Stimulated activated memory B cell treated with anti-CD40 and anti-IgM and Interleukin-4, amounts not matched to agents 10 μg/mL and 1 μg/mL and 100 μg/mL, for 72 hours (primary cell): ENCODE data around the gene CELSR3.

Source experiments
- ATAC-seq: fragments of 150-1000 bp; cut with Tn5 transposase; 2 replicates; pipeline ENCODE4 v1.10.0; 2021
- H3K27ac Mint-ChIP-seq: one replicate; pipeline ENCODE4 v1.8.0; 2022; ENCODE audit warnings: mild to moderate bottlenecking, mixed read lengths
- H3K27me3 Mint-ChIP-seq: one replicate; pipeline ENCODE4 v1.8.0; 2022; ENCODE audit warnings: mixed read lengths
- H3K36me3 Mint-ChIP-seq: one replicate; pipeline ENCODE4 v1.8.0; 2022; ENCODE audit warnings: mixed read lengths
- H3K4me1 Mint-ChIP-seq: one replicate; pipeline ENCODE4 v1.8.0; 2022; ENCODE audit warnings: mixed read lengths
- H3K4me3 Mint-ChIP-seq: one replicate; pipeline ENCODE4 v1.8.0; 2022; ENCODE audit warnings: mild to moderate bottlenecking, moderate library complexity, mixed read lengths
- H3K9me3 Mint-ChIP-seq: one replicate; pipeline ENCODE4 v1.8.0; 2022; ENCODE audit warnings: mixed read lengths

CELSR3 gene

DNA sequence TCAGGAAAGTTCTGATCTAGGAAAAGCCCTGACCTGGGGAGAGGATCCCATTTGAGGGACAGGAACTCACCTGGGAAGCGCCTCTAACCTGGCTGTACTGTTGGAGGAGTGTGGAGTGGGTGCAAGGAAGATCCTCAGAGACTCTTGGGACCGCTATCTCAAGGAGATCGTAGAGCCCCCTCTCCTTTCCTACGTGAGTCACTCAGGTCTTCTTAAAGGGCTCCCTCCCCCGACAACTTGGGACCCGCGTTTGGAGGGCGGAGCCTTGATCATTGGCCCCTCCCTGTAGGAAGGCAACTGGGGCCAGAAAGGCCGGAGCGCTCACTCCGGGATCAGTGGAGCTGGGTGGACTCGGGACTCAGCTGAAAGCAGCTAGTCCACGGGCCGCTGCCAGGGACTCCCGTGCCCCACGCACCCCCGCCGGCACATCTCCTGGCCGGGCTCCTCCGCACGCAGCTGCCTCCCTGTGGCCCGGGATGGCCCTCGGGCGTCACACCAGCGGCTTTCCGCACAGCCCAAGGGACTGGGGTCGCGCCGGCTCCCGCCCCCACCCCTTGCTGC is 27.9 kb downstream of the CELSR3 start:
- ATAC-seq, result peak; percentile 52
- H3K27ac Mint-ChIP-seq, result peak overlapping the region; percentile 81
- no peaks in the 10 kb centered on the region for H3K9me3 Mint-ChIP-seq

DNA sequence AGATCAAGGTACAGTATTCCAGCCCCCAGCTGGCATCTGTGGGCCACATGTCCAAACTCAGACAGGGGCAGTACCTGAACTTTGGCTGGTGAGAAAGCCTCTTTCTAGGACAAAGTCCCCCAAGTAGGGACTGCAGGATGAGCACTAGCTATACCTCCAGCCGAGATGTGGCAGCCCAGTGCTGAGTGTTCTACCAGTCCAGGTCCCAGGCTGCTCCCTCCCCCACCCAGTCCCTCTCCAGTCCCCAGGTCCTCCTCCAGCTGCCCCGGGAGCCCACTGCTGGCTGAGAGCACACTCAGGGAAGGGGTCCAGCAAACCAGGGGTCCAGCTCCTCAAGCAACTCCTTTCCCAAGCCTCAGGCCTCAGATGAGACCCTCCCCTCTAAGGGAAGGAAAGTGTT is 28.9 kb downstream of the CELSR3 start:
- Mint-ChIP-seq H3K9me3 (no peaks in the 10 kb centered on the region), H3K27ac (peak overlapping the region; percentile 81), H3K27me3 (no peaks in the 10 kb centered on the region), H3K4me1 (peaks cover 18% of the 10 kb centered on the region), H3K36me3 (peaks cover 33% of the 10 kb centered on the region), H3K4me3 (no peak overlapping the region)
- no peak for ATAC-seq

More for the DNA sequence above, 27.9 kb downstream of the CELSR3 start:
- Mint-ChIP-seq H3K4me3 (peak overlapping the region; percentile 93), H3K36me3 (peaks cover 29% of the 10 kb centered on the region), H3K27me3 (peaks cover 6% of the 10 kb centered on the region), H3K4me1 (peaks cover 18% of the 10 kb centered on the region)

DNA sequence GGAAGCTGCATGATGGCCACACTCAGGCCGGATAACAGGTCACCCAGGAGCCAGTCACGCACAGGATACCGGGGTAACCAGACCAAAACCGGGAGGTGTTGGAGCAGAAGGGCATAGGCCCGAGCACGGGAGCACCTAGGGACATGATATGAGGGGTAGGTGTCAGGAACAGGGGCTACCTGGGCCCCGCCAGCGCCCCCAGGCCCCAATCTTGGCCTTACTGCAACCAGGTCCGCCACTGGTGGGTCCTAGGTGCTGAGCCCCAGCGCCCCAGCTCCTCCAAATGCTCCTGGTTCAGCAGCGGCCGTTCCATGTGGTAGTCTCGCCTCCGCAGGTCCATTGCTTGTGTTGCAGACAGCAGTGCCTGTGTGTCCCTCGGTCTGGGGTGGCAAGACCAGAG is 29.4 kb downstream of the CELSR3 start:
- Mint-ChIP-seq H3K4me3 (no peak overlapping the region), H3K9me3 (no peaks in the 10 kb centered on the region), H3K27ac (no peak overlapping the region), H3K4me1 (peaks cover 18% of the 10 kb centered on the region), H3K27me3 (no peaks in the 10 kb centered on the region), H3K36me3 (peaks cover 38% of the 10 kb centered on the region)
- ATAC-seq, result no peak

- Mint-ChIP-seq H3K36me3 (peaks cover 48% of the 10 kb centered on the region), H3K4me1 (peaks cover 18% of the 10 kb centered on the region), H3K9me3 (no peaks in the 10 kb centered on the region), H3K4me3 (no peak overlapping the region), H3K27me3 (no peaks in the 10 kb centered on the region), H3K27ac (no peak overlapping the region)
- no peak for ATAC-seq
Measured at GRCh38 chr3:48631516-48632448, 30.9 kb downstream of the CELSR3 start.

GRCh38 chr3:48630833-48631232 is 31.9 kb downstream of the CELSR3 start:
- H3K9me3 Mint-ChIP-seq, result no peaks in the 10 kb centered on the region
- H3K27ac Mint-ChIP-seq, result no peak overlapping the region
- H3K27me3 Mint-ChIP-seq, result no peaks in the 10 kb centered on the region
- H3K4me3 Mint-ChIP-seq, result no peak overlapping the region
- no peak for ATAC-seq
- peaks cover 57% of the 10 kb centered on the region for H3K36me3 Mint-ChIP-seq
- H3K4me1 Mint-ChIP-seq, result peaks cover 13% of the 10 kb centered on the region

- Mint-ChIP-seq H3K36me3 (peaks cover 61% of the 10 kb centered on the region), H3K4me1 (peaks cover 12% of the 10 kb centered on the region), H3K4me3 (no peak overlapping the region), H3K9me3 (no peaks in the 10 kb centered on the region), H3K27ac (no peak overlapping the region), H3K27me3 (no peaks in the 10 kb centered on the region)
- ATAC-seq, result no peak
Measured at GRCh38 chr3:48630407-48630806, 32.3 kb downstream of the CELSR3 start.

DNA sequence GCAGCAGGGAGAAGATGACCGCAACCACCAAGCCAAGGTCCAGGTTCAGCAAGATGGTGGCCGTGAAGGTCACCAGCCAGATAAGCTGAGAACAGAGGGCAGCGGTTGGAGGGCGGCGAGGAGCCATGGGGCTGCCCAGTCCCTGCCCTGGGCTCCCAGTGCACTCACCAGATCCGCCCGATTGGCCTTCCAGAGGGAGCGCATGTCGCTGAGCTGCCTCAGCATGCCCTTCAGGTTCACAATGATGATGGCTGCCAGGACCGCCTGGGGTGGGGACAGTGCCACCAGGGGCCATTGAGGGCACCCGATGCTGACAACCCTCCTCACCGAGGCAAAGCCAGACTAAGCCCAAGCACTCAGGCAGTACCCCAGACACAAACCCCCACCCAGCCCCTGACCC is 32.8 kb downstream of the CELSR3 start:
- no peak overlapping the region for H3K27ac Mint-ChIP-seq
- H3K4me1 Mint-ChIP-seq, result peaks cover 12% of the 10 kb centered on the region
- no peak for ATAC-seq
- no peak overlapping the region for H3K4me3 Mint-ChIP-seq
- no peaks in the 10 kb centered on the region for H3K9me3 Mint-ChIP-seq
- no peaks in the 10 kb centered on the region for H3K27me3 Mint-ChIP-seq
- peaks cover 61% of the 10 kb centered on the region for H3K36me3 Mint-ChIP-seq

DNA sequence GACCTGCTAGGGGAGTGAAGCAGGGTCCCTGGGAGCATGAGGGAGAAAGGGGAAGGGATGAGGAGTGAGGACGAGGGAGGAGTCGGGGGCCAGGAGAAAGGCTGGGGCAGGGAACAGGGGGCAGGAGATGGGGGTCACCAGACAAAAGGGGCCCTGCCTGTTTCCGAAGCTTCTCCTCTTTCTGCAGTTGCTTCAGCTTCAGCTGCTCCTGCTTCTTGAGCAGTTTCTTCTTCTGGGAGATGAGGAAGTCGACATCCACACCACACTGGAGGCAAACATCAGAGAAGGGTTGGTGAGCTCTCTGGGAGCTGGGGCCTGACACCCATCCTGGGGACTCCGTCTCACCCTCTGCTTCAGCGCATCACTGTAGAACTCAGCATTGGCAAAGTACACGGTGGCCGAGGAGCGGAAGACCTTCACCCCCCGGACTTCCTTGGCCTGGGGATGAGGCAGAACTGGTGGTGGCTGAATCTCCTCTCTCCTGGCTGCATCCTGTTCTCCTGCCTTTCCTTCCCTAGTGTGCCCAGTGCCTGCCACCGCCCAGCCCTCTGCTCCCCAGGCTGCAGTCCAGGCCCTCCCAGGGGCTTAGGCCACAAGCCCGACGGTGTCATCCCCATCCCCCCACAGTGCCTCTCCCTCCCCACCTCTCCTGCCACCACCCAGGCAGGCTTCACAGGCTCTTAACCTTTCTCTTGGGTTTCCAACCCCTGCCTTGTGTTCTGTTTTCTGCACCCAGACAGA is 34.2 kb downstream of the CELSR3 start:
- no peak overlapping the region for H3K4me3 Mint-ChIP-seq
- ATAC-seq, result no peak
- peaks cover 61% of the 10 kb centered on the region for H3K36me3 Mint-ChIP-seq
- H3K27me3 Mint-ChIP-seq, result no peaks in the 10 kb centered on the region
- H3K9me3 Mint-ChIP-seq, result no peaks in the 10 kb centered on the region
- no peaks in the 10 kb centered on the region for H3K4me1 Mint-ChIP-seq
- no peak overlapping the region for H3K27ac Mint-ChIP-seq

DNA sequence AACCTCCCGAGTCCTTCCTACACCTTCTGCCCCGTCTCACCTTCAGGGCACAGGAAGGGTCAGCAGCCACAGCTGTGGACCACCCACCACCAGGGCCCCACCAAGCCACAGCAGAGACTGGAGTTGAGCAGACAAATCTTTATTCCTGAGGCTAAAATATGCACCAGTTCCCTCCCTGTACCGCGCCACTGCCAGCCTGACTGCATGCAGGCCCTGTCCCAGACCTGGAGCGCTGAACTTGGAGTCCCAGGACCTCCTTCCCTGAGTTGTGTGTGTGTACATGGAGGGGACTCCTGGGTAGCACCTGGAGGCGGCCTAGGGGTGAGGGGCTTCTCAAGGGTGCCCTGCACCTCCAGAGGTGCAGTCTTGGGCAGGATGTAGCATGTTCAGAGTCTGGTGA is 37.1 kb downstream of the CELSR3 start:
- H3K36me3 Mint-ChIP-seq, result peaks cover 47% of the 10 kb centered on the region
- ATAC-seq, result no peak
- no peaks in the 10 kb centered on the region for H3K27me3 Mint-ChIP-seq
- H3K27ac Mint-ChIP-seq, result no peak overlapping the region
- no peak overlapping the region for H3K4me3 Mint-ChIP-seq
- no peaks in the 10 kb centered on the region for H3K4me1 Mint-ChIP-seq
- H3K9me3 Mint-ChIP-seq, result no peaks in the 10 kb centered on the region

DNA sequence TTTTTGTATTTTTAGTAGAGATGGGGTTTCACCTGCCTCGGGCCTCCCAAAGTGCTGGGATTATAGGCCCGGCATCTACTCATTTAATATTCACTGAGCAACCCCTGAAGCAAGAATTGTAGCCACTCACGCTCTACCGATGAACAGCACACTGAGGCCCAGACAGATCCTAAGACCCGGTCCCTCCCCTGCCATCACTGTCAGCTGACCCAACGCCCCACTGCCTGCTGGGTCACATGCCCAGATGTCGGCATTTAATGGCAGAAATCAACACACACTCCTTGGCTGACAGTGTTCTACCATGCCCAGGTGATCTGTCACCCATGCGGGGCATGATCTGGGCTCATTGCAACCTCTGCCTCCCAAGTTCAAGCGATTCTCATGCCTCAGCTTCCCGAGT is 37.9 kb downstream of the CELSR3 start:
- no peaks in the 10 kb centered on the region for H3K27me3 Mint-ChIP-seq
- peaks cover 42% of the 10 kb centered on the region for H3K36me3 Mint-ChIP-seq
- H3K27ac Mint-ChIP-seq, result no peak overlapping the region
- ATAC-seq, result no peak
- no peak overlapping the region for H3K4me3 Mint-ChIP-seq
- H3K9me3 Mint-ChIP-seq, result no peaks in the 10 kb centered on the region
- no peaks in the 10 kb centered on the region for H3K4me1 Mint-ChIP-seq

DNA sequence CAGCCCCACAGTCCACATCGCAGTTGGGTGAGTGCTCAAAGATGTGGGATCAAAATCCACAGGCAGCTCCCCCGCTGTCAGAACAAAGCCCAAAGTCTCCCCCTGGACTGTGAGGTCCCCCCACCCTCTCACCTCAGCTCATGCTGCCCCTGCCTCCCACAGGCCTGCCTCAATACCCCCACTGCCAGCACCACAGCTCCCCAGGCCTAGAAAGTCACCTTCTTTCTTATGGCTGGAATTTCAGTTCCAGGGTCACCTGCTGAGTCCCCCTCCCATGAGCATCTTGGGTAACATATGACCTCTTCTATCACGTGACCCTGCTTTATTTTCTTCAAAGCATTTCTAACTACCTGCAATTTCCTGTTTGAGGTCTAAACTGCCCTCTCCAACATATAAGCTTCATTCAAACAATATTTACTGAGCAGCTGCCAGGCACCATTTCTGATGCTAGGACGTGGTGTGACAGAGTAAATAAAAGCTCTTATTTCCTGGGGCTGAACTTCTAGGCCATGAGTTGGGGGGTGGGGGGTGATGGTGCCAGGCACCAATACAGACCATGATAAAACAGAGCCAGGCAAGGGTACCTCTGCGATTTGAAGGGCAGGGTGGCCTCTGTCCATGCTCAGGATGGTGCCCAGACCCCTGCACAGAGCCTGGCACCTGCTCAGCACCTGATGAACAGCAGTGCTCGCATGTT is 38.7 kb downstream of the CELSR3 start:
- Mint-ChIP-seq H3K27ac (no peak overlapping the region), H3K36me3 (peaks cover 35% of the 10 kb centered on the region), H3K27me3 (no peaks in the 10 kb centered on the region), H3K4me1 (no peaks in the 10 kb centered on the region), H3K4me3 (no peak overlapping the region), H3K9me3 (no peaks in the 10 kb centered on the region)
- no peak for ATAC-seq

GRCh38 chr3:48621461-48621869 is 41.2 kb downstream of the CELSR3 start, which contains the start of gene TMEM89:
TMEM89 (minus strand) TSS chr3:48621769; CDS start chr3:48621756, 13 bp downstream.
- peak; percentile 24 for ATAC-seq
- H3K4me3 Mint-ChIP-seq, result no peak within 1 kb of the TSS
- peaks cover 14% of the 10 kb centered on the region for H3K36me3 Mint-ChIP-seq
- no peaks in the 10 kb centered on the region for H3K4me1 Mint-ChIP-seq
- H3K9me3 Mint-ChIP-seq, result peaks cover 6% of the 10 kb centered on the region
- H3K27me3 Mint-ChIP-seq, result no peaks in the 10 kb centered on the region
- no peak within 1 kb of the TSS for H3K27ac Mint-ChIP-seq

DNA sequence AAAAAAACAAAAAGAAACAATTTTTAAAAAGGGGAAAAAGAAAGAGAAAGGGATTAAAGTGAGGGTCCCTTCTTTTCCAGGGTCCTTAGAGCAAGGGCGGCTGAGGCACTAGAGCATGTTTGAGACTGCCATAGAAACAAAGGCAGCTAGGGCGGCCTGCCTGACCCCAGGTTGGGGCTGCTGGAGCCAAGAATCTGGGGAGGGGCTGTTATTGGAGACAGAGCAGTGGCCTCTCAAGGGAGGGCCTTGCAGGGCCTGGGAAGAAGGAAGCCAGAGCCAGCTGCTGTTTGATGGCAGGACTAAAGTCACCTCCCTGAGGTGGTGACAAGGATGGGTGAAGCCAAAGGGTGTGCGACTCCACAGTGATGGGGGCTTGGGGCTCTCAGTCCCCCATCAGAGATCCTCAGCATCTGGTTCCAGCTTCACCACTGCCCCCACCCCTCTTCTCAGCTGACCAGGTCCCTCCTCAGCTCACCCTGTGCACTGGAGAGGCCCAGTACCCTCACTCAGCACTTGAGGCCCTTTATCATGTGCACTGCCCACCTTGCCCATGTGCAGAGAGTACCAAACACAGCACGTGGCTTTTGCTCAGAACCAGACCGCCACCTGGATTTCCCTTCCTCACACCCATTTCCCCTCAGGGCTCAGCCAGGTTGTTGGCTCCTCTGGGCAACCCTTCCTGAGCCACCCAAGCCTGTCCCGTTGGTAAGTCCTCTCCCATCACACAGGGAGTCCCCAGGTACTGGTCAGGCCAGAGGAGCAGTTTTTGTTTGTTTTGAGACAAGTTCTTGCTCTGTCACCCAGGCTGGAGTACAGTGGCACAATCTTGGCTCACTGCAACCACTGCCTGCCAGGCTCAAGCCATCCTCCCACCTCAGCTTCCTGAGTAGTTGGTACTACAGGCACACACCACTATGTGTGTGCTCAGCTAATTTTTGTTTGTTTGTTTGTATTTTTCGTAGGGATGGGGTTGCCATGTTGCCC is 42.9 kb downstream of the CELSR3 start:
- Mint-ChIP-seq H3K4me1 (no peaks in the 10 kb centered on the region), H3K4me3 (no peak overlapping the region), H3K27ac (no peak overlapping the region), H3K27me3 (no peaks in the 10 kb centered on the region), H3K9me3 (peaks cover 6% of the 10 kb centered on the region), H3K36me3 (peaks cover 5% of the 10 kb centered on the region)
- ATAC-seq, result no peak

DNA sequence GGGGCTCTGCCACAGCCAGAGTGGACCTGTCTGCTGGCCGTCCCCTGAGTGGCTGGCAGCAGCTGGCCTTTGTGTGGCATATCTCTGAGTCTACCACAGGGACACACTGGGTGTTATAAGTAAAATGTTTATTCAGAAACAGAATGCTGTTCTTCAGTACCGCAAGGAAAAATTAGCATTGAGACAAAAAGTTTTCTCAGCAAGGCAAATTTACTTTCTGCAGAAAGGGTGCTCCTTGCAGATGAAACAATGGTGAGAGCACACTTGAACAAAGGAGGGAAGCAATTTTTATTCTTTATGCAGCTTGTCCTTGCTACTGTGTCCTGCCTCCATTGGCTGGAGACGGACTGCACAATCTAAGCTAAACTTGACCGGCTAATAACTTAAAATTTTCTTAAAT is 45.1 kb downstream of the CELSR3 start:
- ATAC-seq, result no peak
- Mint-ChIP-seq H3K36me3 (peaks cover 5% of the 10 kb centered on the region), H3K9me3 (peaks cover 6% of the 10 kb centered on the region), H3K27ac (no peak overlapping the region), H3K4me1 (peaks cover 12% of the 10 kb centered on the region), H3K27me3 (no peaks in the 10 kb centered on the region), H3K4me3 (no peak overlapping the region)
